Body of pancreas (tissue), 4 donors: ENCODE data around the gene MMP17. TPM values are rescaled to one million over a fixed set of nuclear protein-coding genes. Genes with fewer than 3 reads are reported as not detected.
"Not testable (repeated sequence)": the region's sequence is repeated elsewhere in the genome, so short reads cannot be mapped to it uniquely, and the experiment has no call there.

Experiments
- ATAC-seq: fragments of 150-250 bp; one replicate; pipeline ENCODE4 v1.9.1; 2016
- DNase-seq, 4 donors: peaks; one replicate each; pipeline ENCODE4 v3.0.0-alpha.2; 2019
- H3K27ac ChIP-seq, 4 donors: fragments of 200-600 bp; sonication (generic); 1 replicate in 3 of 4; 2 replicates in 1 of 4; pipeline versions ENCODE4 v1.5.1 to v1.6.1; 2016 to 2019; ENCODE audit warnings: mild to moderate bottlenecking in 1 of 4, mixed read lengths in 1 of 4, moderate library complexity in 1 of 4
- H3K27me3 ChIP-seq, 2 donors: fragments of 200-600 bp; sonication (generic); one replicate each; pipeline ENCODE4 v1.6.0; 2016; ENCODE audit warnings: mild to moderate bottlenecking in 1 of 2
- H3K36me3 ChIP-seq, 2 donors: fragments of 200-600 bp; sonication (generic); replicated peaks in 1 of 2; 2 replicates each; pipeline ENCODE4 v1.5.1; 2016; ENCODE audit warnings: low read depth in 2 of 2; ENCODE audit not compliant: insufficient read depth in 1 of 2
- H3K4me1 ChIP-seq: fragments of 200-600 bp; sonication (generic); one replicate; pipeline ENCODE4 v1.6.0; 2016
- H3K4me3 ChIP-seq, 2 donors: fragments of 200-600 bp; sonication (generic); 1 replicate in 1 of 2; 2 replicates in 1 of 2; pipeline ENCODE4 v1.5.1; 2016 to 2019
- H3K9me3 ChIP-seq, 3 donors: fragments of 200-600 bp; sonication (generic); 1 replicate in 2 of 3; 2 replicates in 1 of 3; pipeline ENCODE4 v1.5.1; 2016
- POLR2A ChIP-seq, 3 donors: fragments of 450-650 bp; IDR thresholded peaks; one replicate each; pipeline ENCODE4 v1.6.1; 2016; ENCODE audit warnings: antibody characterized with exemption in 3 of 3, mild to moderate bottlenecking in 2 of 3
- WGBS, 2 donors: methylation state at CpG; one replicate each; pipeline ENCODE4 v1.1.5; 2017; 5-methylcytosine and 5-hydroxymethylcytosine counted together
- intact Hi-C: fragments of 100-400 bp; cut with DNase I; formaldehyde crosslinking; loops from one replicate; pipeline ENCODE4 v1.15.1; 2023
- total RNA-seq, 2 donors: library from RNA; depleted of rRNA; stranded (reverse); fragments of >200 nt; gene quantifications; one replicate each; pipeline ENCODE4 v1.1.0, GENCODE V29; 2016
- TF ChIP-seq, protein P1 (sequence below), 7 experiments: fragments of 450-650 bp in 4 of 7; fragments of 200-600 bp in 3 of 7; sonication (generic) in 3 of 7; IDR thresholded peaks; one replicate each; pipeline ENCODE4 v1.5.1; 2016 to 2019; ENCODE audit warnings: antibody characterized with exemption in 7 of 7

Gene MMP17
- total RNA-seq, 2 donors from 2014 or later = 2.6 to 6.7 TPM

DNA sequence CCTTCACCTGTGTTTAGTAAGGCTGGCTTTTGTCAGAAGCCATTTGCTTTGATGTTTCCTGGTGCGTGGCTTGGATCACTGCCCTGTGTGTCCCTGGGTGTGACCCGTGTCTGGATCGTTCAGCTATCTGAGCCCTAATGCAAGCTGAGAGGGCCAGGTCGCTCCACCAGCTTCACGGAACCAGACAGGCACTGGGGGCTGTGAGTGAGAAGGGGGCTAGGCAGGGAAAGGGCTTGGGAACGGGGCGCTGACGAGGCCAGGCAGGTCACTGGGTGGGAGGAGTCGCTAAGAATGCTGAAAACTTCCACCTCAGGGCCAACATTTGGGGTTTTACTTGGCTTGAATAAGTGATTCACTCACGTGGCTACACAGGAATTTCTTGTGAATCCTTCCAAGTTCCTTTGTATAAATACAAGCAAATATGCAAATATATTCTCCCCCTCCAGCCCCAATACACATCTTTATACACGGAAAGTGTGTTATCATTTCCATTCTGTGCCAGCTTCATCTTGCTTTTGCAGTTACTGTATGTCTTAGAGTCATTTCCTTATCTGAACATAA lies 24.2 kb upstream of the MMP17 start:
- intact Hi-C loops = no loop called here
- H3K9me3 ChIP-seq = no peaks in the 10 kb centered on the region
- H3K4me1 ChIP-seq = no peaks in the 10 kb centered on the region
- peaks cover 0 to 6% of the 10 kb centered on the region in 2 donors for H3K36me3 ChIP-seq
- H3K27me3 ChIP-seq = no peaks in the 10 kb centered on the region
- TF ChIP-seq, protein P1, sequence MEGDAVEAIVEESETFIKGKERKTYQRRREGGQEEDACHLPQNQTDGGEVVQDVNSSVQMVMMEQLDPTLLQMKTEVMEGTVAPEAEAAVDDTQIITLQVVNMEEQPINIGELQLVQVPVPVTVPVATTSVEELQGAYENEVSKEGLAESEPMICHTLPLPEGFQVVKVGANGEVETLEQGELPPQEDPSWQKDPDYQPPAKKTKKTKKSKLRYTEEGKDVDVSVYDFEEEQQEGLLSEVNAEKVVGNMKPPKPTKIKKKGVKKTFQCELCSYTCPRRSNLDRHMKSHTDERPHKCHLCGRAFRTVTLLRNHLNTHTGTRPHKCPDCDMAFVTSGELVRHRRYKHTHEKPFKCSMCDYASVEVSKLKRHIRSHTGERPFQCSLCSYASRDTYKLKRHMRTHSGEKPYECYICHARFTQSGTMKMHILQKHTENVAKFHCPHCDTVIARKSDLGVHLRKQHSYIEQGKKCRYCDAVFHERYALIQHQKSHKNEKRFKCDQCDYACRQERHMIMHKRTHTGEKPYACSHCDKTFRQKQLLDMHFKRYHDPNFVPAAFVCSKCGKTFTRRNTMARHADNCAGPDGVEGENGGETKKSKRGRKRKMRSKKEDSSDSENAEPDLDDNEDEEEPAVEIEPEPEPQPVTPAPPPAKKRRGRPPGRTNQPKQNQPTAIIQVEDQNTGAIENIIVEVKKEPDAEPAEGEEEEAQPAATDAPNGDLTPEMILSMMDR (IDR thresholded peaks at IDR 0.05) = no peak
- TF ChIP-seq POLR2A (IDR thresholded peaks at IDR 0.05) = no peak
- DNase-seq (no peak), ATAC-seq (no peak)
- H3K4me3 ChIP-seq = no peak overlapping the region
- H3K27ac ChIP-seq = no peak overlapping the region
- 34 to 64% methylated on average over 9 to 11 of the region's 11 CpGs for WGBS, 2 donors

DNA sequence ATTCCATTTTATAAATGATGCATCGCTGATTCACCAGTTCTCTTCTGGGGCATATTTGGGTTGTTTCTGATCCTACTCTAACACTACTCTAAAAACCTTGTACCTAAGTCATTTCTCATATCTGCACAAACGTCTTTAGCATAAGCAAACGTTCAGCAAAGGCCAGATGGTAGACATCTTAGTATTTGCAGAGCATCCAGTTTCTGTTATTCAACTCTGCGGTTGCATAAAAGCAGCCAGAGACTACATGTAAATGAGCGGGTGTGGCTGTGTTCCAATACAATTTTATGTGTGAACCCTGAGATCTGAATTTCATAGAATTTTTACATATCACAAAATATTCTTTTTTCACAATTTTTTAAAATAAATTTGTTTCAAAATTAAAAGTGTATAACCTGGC lies 22.8 kb upstream of the MMP17 start:
- ATAC-seq (no peak), DNase-seq (no peak)
- intact Hi-C loops = no loop called here
- TF ChIP-seq, protein P1 (IDR thresholded peaks at IDR 0.05) = no peak
- no peak for TF ChIP-seq POLR2A (IDR thresholded peaks at IDR 0.05)
- WGBS, 2 donors = 75 to 77% methylated on average over 5 of the region's 5 CpGs
- Histone ChIP-seq H3K4me3 (no peak overlapping the region), H3K9me3 (no peaks in the 10 kb centered on the region), H3K4me1 (no peaks in the 10 kb centered on the region), H3K27ac (no peak overlapping the region), H3K27me3 (no peaks in the 10 kb centered on the region), H3K36me3 (no peaks in the 10 kb centered on the region)

DNA sequence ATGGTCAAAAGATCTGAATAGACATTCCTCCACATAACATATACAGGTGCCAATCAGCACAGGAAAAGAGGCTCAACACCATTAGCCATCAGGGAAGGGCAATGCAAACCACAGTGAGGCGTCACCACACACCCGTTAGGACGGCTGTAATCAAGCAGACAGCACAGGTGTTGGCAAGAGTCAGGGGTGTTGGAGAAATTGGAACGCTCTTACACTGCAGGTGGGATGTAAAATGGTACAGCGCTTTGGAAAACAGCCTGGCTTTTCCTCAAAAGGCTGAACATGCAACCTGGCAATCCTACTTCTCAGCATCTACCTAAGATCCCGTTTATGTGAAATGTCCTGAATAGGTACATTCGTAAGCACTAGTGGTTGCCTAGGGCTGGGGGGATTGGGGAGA lies 21.5 kb upstream of the MMP17 start:
- Histone ChIP-seq H3K27me3 (no peaks in the 10 kb centered on the region), H3K4me3 (no peak overlapping the region), H3K4me1 (no peaks in the 10 kb centered on the region), H3K27ac (no peak overlapping the region), H3K36me3 (no peaks in the 10 kb centered on the region), H3K9me3 (no peaks in the 10 kb centered on the region)
- WGBS, 2 donors = 72 to 85% methylated on average over 7 of the region's 7 CpGs
- TF ChIP-seq POLR2A (IDR thresholded peaks at IDR 0.05) = no peak
- TF ChIP-seq, protein P1 (IDR thresholded peaks at IDR 0.05) = no peak
- intact Hi-C loops = no loop called here
- ATAC-seq = no peak
- no peak for DNase-seq

DNA sequence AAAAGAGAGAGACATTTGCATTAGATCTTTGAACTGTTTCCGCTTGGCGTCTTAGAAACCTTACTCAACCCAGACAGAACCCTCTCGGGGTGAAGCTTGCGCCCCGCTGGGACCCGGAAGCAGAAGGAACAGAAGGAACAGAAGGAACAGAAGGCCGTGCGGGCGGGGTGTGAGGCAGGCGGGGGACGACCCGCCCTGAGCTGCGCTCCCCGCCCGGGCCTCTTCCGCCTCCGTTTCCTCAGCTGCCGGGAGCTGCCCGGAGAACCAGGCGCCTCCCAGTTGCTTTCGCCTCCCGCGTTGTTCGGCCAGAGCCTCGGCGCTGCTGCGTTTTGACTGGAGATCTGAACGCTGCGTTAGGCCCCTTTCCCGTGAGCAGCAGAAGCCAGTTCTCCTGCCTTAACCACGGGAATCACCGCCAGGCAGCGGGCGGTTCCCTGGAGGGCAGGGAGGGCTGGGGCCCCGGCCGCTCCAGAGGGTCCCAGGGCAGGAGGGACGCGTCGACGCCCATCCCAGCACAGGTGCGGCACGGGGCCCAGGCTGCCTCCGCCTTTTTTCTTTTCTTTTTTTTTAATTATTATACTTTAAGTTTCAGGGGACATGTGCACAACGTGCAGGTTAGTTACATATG lies 19.3 kb upstream of the MMP17 start:
- Histone ChIP-seq H3K4me1 (no peaks in the 10 kb centered on the region), H3K4me3 (no peak overlapping the region), H3K27ac (no peak overlapping the region), H3K27me3 (no peaks in the 10 kb centered on the region), H3K36me3 (no peaks in the 10 kb centered on the region), H3K9me3 (no peaks in the 10 kb centered on the region)
- ATAC-seq (no peak), DNase-seq (no peak)
- WGBS, 2 donors = 74 to 75% methylated on average over 33 to 44 of the region's 44 CpGs
- intact Hi-C loops = no loop called here
- TF ChIP-seq, protein P1 (IDR thresholded peaks at IDR 0.05) = no peak
- no peak for TF ChIP-seq POLR2A (IDR thresholded peaks at IDR 0.05)

DNA sequence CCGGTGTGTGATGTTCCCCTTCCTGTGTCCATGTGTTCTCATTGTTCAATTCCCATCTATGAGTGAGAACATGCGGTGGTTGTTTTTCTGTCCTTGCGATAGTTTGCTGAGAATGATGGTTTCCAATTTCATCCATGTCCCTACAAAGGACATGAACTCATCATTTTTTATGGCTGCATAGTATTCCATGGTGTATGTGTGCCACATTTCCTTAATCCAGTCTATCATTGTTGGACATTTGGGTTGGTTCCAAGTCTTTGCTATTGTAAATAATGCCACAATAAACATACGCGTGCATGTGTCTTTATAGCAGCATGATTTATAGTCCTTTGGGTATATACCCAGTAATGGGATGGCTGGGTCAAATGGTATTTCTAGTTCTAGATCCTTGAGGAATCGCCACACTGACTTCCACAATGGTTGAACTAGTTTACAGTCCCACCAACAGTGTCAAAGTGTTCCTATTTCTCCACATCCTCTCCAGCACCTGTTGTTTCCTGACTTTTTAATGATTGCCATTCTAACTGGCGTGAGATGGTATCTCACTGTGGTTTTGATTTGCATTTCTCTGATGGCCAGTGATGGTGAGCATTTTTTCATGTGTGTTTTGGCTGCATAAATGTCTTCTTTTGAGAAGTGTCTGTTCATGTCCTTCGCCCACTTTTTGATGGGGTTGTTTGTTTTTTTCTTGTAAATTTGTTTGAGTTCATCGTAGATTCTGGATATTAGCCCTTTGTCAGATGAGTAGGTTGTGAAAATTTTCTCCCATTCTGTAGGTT lies 18.5 kb upstream of the MMP17 start:
- H3K27ac ChIP-seq, DNase-seq, H3K4me1 ChIP-seq, H3K9me3 ChIP-seq, H3K36me3 ChIP-seq, ATAC-seq, H3K4me3 ChIP-seq, H3K27me3 ChIP-seq, intact Hi-C loops: not testable (repeated sequence)
- WGBS, 2 donors = 88 to 93% methylated on average over 6 to 7 of the region's 9 CpGs
